Endothelial cell of hepatic sinusoid (primary cell): ENCODE data around the gene SH3BGRL2.
"Not testable (repeated sequence)": the region's sequence is repeated elsewhere in the genome, so short reads cannot be mapped to it uniquely, and the experiment has no call there.

Source experiments
- in situ Hi-C: cut with HindIII; loops from 2 replicates; pipeline ENCODE4 v1.10.0; 2017; ENCODE audit warnings: low sequenced_read_pairs

The SH3BGRL2 gene

DNA sequence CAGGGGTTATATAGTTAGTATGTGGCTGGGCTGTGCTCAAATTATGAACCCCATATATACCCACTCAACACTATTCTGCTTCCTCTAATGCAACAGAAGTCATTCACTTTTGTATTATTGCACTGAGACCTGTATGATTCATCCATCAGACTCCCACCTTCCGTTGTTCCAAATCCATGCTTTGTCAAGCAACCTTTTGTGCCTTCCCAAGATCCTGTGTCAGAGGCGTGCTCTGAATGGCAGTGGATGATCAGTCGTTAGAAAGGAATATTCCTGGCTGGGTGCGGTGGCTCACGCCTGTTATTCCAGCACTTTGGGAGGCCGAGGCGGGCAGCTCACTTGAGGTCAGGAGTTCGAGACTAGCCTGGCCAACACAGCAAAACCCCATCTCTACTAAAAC lies 103.2 kb downstream of the SH3BGRL2 start:
- in situ Hi-C loops, result no loop called here

DNA sequence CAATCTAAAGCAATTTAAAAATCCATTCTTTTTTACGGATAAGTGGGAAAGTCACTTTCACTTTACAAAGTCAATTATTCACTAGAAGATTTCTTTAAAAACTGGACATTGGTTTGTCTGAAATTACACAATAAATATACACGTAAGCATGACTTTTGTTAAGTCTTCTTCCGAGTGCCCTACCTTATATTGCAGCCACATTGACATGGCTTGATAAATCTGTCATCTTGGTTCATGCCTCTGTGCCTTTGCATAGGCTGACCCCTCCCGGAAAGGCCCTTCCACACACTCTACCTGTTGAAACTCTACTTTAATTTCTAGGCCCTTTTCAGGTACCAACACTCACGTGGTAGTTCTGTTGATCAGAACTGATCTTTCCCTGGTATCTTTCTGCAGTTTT lies 104.1 kb downstream of the SH3BGRL2 start:
- in situ Hi-C loops, result no loop called here

DNA sequence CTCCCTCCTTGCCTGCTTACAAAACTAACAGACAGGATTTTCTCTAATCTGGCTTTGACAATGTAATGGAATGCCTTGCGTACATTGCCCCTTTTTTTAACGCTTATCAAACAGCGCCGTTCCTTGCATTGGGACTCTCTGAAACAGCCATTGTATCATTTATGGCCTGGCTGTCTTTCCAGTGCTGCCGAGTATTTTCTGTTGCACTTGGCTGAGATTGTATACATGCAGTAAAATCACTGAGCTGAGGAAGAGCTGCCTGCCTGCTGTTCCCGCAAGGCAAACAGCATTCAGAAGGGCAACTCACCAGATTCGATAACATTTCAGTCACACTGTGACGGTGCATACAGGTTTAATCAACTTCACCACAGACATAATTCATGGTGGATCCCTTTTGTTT lies 106.0 kb downstream of the SH3BGRL2 start:
- in situ Hi-C loops, result no loop called here

DNA sequence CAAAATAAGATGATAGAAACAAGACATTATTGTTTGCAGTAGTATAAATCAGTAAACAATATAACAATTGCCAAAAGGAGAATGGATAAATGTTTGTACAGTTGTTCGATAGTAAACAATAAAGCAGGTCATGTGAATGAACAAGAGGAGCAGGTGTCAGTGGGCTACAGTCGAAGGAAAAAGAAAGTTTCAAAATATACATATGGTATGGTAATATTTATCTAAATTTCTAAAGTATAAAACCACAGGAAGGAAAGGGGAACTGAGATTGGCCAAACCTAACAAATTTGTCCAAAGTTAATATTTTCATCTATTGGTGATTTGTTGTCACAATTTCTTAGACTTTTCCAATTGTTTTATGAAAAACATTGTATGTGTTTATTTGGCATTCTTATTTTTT lies 110.9 kb downstream of the SH3BGRL2 start:
- in situ Hi-C loops, result no loop called here

DNA sequence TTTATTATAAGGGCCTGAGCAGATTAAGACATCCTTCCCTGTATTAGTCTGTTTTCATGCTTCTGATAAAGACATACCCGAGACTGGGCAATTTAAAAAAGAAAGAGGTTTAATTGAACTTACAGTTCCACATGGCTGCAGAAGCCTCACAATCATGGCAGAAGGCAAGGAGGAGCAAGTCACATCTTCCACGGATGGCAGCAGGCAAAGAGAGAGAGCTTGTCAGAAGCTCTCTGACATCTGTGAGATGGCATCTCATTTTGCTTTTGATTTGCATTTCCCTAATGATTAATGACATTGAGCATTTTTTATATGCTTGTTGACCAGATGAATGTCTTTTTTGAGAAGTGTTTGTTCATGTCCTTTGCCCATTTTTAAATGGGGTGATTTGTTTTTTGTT lies 114.2 kb downstream of the SH3BGRL2 start:
- in situ Hi-C loops, result not testable (repeated sequence)

DNA sequence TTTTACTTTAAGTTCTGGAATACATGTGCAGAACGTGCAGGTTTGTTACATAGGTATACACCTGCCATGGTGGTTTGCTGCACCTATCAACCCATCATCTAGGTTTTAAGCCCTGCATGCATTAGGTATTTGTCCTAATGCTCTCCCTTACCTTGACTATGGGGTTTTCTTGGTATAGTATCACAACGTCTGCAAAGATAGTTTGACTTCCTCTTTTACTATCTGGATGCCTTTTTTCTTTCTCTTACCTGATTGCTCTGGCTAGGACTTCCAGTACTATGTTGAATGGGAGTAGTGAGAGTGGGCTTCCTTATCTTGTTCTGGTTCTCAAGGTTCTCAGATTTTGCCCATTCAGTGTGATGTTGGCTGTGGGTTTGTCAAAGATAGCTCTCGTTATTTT lies 115.2 kb downstream of the SH3BGRL2 start:
- in situ Hi-C loops, result not testable (repeated sequence)

DNA sequence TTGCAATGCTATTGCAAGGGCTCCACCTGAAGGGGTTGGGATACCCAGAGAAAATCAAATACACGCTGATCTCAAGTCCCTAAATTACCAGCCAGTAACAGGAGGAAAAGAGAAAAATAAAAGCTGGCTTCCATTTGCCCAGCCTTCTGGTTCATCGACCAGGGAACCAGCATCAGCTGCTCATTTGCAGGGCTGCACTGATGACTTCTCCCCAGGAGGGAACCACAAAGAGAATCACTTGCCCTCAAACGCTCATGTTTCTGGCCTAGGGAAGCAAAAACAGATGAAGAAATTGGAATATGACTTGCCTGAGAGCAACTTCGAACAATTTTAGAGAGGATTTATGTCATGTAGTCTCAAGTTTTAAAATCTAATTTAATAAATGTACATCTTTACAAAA lies 119.7 kb downstream of the SH3BGRL2 start:
- in situ Hi-C loops, result no loop called here
